ENCODE data around the gene CDS2. TPM values are rescaled to one million over a fixed set of nuclear protein-coding genes. Genes with fewer than 3 reads are reported as not detected.

CDS2 gene
- total and polyA plus RNA-seq, 8 donors, result 2.1 to 88.1 (median 14.7) TPM

DNA sequence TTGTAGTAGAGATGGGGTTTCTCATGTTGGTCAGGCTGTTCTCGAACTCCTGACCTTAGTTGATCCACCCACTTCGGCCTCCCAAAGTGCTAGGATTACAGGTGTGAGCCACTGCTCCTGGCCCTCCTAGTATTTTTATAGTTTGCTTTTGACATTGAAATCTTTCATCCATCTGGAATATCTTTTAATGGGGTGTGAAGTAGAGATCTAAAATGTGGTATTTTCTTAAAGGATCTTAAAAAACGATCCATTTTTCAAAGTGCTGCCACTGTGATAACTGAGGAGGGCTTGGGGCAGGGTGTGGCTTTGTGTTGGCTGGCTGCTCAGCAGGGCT, 23.1 kb downstream of the CDS2 start:
- intact Hi-C loops (cut with DNase I; ENCODE audit: low total_unique reads), result no loop called here
- 71 to 82% (median 80%) methylated on average over 3 of the region's 3 CpGs for WGBS, 5 donors
- no peaks in the 10 kb centered on the region for H3K27me3 ChIP-seq

DNA sequence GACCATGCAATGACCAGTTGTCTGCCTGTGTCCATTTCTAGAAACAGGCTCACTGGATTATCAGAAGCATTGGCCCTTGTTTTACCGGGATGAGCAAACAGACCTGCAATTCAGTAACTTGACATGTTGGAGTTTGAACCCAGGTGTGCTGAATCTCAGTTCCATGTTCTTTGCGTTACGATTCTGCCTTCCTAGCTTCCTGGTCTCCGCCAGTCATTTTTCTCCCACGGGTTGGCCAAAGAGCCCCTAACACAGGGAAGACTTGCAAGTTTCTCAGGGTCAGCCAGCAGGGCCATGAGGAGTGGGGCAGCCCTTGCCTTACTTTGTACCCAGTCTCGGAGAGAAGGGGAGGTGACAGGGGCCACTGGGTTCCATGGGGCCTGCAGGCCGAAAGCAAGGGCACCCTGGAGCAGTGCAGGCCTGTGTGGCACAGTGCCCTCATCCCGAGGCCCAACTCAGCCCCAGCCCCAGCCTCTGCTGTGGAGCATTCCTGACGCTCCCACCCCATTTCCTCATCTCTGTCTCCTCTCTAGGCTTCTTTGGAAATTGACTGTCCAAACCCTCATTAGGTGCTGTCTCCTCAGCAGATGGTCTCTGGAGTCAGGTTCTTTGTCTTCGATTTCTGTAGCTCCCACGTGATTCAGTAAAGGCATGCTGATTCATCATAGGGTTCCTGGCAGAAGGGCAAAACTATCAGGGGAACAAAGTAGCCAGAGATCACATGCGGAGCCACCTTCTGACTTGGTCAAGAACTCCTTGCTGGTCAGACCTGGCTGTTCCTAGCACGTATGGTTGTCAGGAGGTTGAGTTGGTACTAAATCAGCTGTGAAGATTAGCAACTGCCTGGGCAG, 23.6 kb downstream of the CDS2 start:
- peak overlapping the region in 2 of 5 donors; percentile 3 to 19 for H3K27ac ChIP-seq
- 67 to 77% (median 72%) methylated on average over 13 of the region's 13 CpGs for WGBS, 5 donors
- TF ChIP-seq EP300 (IDR thresholded peaks at IDR 0.05), result no peak
- no peak for TF ChIP-seq POLR2A (IDR thresholded peaks at IDR 0.05)
- TF ChIP-seq, protein P1, sequence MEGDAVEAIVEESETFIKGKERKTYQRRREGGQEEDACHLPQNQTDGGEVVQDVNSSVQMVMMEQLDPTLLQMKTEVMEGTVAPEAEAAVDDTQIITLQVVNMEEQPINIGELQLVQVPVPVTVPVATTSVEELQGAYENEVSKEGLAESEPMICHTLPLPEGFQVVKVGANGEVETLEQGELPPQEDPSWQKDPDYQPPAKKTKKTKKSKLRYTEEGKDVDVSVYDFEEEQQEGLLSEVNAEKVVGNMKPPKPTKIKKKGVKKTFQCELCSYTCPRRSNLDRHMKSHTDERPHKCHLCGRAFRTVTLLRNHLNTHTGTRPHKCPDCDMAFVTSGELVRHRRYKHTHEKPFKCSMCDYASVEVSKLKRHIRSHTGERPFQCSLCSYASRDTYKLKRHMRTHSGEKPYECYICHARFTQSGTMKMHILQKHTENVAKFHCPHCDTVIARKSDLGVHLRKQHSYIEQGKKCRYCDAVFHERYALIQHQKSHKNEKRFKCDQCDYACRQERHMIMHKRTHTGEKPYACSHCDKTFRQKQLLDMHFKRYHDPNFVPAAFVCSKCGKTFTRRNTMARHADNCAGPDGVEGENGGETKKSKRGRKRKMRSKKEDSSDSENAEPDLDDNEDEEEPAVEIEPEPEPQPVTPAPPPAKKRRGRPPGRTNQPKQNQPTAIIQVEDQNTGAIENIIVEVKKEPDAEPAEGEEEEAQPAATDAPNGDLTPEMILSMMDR (IDR thresholded peaks at IDR 0.05), result no peak
- no peaks in the 10 kb centered on the region for H3K9me3 ChIP-seq
- H3K27me3 ChIP-seq, result no peaks in the 10 kb centered on the region
- DNase-seq, result no peak
- no peak overlapping the region for H3K4me3 ChIP-seq
- intact Hi-C loops (cut with DNase I; ENCODE audit: low total_unique reads), result no loop called here
- H3K36me3 ChIP-seq, result no peaks in the 10 kb centered on the region
- H3K4me1 ChIP-seq, result peaks cover 41 to 92% (median 65%) of the 10 kb centered on the region in 4 donors

More for the DNA sequence above, 23.1 kb downstream of the CDS2 start:
- Histone ChIP-seq H3K27ac (peak overlapping the region in 1 of 5 donors; percentile 3), H3K9me3 (no peaks in the 10 kb centered on the region), H3K4me1 (peaks cover 41 to 92% (median 66%) of the 10 kb centered on the region in 4 donors), H3K36me3 (no peaks in the 10 kb centered on the region), H3K4me3 (no peak overlapping the region)
- TF ChIP-seq POLR2AphosphoS5 (IDR thresholded peaks at IDR 0.05) (no peak), EP300 (IDR thresholded peaks at IDR 0.05) (no peak), POLR2A (IDR thresholded peaks at IDR 0.05) (no peak)
- TF ChIP-seq, protein P1 (IDR thresholded peaks at IDR 0.05), result no peak
- DNase-seq, result no peak

DNA sequence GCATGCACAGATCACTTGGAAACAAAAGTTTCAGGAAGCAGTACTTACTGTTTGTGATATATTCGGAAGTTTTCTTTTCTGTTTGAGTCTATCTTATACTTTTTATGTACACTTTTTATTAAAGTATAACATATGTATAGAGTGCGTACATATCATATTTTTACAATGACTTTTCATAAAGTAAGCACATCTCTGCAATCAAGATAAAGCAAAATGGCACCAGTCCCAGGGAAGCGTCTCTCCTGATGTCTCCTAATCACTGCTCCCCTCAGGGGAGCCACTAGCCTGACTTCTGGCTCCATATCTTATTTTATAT, 26.3 kb downstream of the CDS2 start:
- Histone ChIP-seq H3K4me1 (peaks cover 25 to 87% (median 53%) of the 10 kb centered on the region in 4 donors), H3K27ac (no peak overlapping the region), H3K27me3 (no peaks in the 10 kb centered on the region), H3K36me3 (no peaks in the 10 kb centered on the region), H3K4me3 (no peak overlapping the region), H3K9me3 (no peaks in the 10 kb centered on the region)
- WGBS, 5 donors, result 73 to 83% (median 80%) methylated on average over 3 of the region's 3 CpGs
- no peak for DNase-seq
- intact Hi-C loops (cut with DNase I; ENCODE audit: low total_unique reads), result no loop called here
- TF ChIP-seq, protein P1 (IDR thresholded peaks at IDR 0.05), result no peak
- TF ChIP-seq POLR2AphosphoS5 (IDR thresholded peaks at IDR 0.05), result no peak
- no peak for TF ChIP-seq POLR2A (IDR thresholded peaks at IDR 0.05)
- no peak for TF ChIP-seq EP300 (IDR thresholded peaks at IDR 0.05)

DNA sequence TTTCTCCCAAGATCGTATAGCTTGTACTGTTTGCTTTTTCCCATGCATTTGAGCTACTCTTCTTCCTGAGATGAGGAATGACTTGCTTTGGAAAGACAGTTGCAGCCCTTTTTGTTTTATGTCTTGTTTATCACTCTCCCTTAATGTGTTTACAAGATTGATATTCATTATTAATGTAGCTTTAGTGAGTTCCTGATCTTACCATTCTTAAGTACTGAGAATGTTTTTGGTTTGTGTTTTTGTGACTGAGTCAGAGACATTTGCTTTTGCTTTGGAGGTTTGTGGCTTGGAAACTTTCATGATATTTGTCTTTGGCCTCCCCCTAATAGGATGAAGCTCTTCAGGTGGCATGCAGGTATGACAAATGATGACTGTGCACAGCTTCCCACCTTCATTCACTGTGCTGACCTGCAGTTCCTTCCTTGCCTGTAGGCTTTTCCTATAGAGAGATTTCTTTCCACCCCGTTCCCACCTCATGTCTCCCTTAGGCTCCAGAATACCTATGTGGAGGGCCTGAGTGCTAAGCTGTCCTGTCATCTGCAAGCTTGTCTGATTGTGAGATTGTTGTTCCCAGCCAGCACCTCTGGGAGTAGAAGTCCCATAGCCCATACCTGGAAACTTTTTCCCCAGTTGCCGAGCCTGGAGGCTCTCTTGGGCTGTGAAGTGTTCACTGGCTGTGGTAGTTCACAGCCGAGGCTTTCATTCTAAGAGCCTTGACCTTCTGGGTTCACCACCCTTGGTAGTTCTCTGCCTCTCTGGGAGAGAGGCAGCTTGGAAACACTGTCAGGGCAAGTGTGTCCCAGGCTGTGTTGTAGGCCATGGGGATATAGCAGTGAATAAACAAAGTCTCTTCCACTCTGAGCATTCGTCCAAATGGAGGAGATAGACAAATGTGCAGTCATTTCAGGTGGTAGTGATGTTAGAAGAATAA, 27.1 kb downstream of the CDS2 start:
- Histone ChIP-seq H3K9me3 (no peaks in the 10 kb centered on the region), H3K36me3 (no peaks in the 10 kb centered on the region), H3K4me1 (peaks cover 21 to 79% (median 46%) of the 10 kb centered on the region in 4 donors), H3K4me3 (no peak overlapping the region), H3K27ac (no peak overlapping the region), H3K27me3 (no peaks in the 10 kb centered on the region)
- DNase-seq, result no peak
- intact Hi-C loops (cut with DNase I; ENCODE audit: low total_unique reads), result no loop called here
- 79 to 83% (median 80%) methylated on average over 5 of the region's 5 CpGs for WGBS, 5 donors
- TF ChIP-seq EP300 (IDR thresholded peaks at IDR 0.05) (no peak), POLR2AphosphoS5 (IDR thresholded peaks at IDR 0.05) (no peak), POLR2A (IDR thresholded peaks at IDR 0.05) (no peak)
- TF ChIP-seq, protein P1 (IDR thresholded peaks at IDR 0.05), result no peak

Data from stomach (tissue), 9 donors.